Thoracic aorta (tissue), 2 donors: ENCODE results near the gene CA5A. TPM values are rescaled to one million over a fixed set of nuclear protein-coding genes. Genes with fewer than 3 reads are reported as not detected.

ENCODE experiments used
- ATAC-seq: fragments of 150-250 bp; one replicate; pipeline ENCODE4 v1.8.0; 2017; ENCODE audit warnings: low read depth; ENCODE audit not compliant: insufficient number of reproducible peaks, low FRiP score
- DNase-seq: peaks from one replicate; pipeline ENCODE4 v3.0.0-alpha.2; 2020; ENCODE audit warnings: low spot score
- H3K27ac ChIP-seq, 2 donors: fragments of 200-600 bp; sonication (generic); 1 replicate in 1 of 2; 2 replicates in 1 of 2; pipeline ENCODE4 v1.5.1; 2016; ENCODE audit warnings: mild to moderate bottlenecking in 2 of 2, moderate library complexity in 2 of 2
- H3K27me3 ChIP-seq: fragments of 200-600 bp; sonication (generic); replicated peaks from 2 replicates; pipeline ENCODE4 v1.6.0; 2016; ENCODE audit warnings: mild to moderate bottlenecking; ENCODE audit not compliant: insufficient read depth
- H3K36me3 ChIP-seq: fragments of 200-600 bp; sonication (generic); one replicate; pipeline ENCODE4 v1.5.1; 2016
- H3K4me1 ChIP-seq, 2 donors: fragments of 200-600 bp; sonication (generic); 1 replicate in 1 of 2; 2 replicates in 1 of 2; pipeline versions ENCODE4 v1.5.1 to v1.6.0; 2016; ENCODE audit warnings: low read depth in 2 of 2, mild to moderate bottlenecking in 1 of 2; ENCODE audit not compliant: control insufficient read depth in 1 of 2
- H3K4me3 ChIP-seq: fragments of 200-600 bp; sonication (generic); 2 replicates; pipeline ENCODE4 v1.5.1; 2016; ENCODE audit warnings: mild to moderate bottlenecking
- H3K9me3 ChIP-seq: fragments of 200-600 bp; sonication (generic); 2 replicates; pipeline ENCODE4 v1.5.1; 2016
- total RNA-seq, 2 donors: library from RNA; depleted of rRNA; stranded (reverse); fragments of >200 nt; gene quantifications; one replicate each; pipeline versions ENCODE4 v1.1.0 to v1.2.3, GENCODE V29; 2016
- TF ChIP-seq, protein P1 (sequence below): fragments of 200-600 bp; sonication (generic); IDR thresholded peaks from one replicate; pipeline ENCODE4 v1.5.1; 2019; ENCODE audit warnings: antibody characterized with exemption

Gene CA5A
- total RNA-seq, 2 donors from 2014 or later: not detected

DNA sequence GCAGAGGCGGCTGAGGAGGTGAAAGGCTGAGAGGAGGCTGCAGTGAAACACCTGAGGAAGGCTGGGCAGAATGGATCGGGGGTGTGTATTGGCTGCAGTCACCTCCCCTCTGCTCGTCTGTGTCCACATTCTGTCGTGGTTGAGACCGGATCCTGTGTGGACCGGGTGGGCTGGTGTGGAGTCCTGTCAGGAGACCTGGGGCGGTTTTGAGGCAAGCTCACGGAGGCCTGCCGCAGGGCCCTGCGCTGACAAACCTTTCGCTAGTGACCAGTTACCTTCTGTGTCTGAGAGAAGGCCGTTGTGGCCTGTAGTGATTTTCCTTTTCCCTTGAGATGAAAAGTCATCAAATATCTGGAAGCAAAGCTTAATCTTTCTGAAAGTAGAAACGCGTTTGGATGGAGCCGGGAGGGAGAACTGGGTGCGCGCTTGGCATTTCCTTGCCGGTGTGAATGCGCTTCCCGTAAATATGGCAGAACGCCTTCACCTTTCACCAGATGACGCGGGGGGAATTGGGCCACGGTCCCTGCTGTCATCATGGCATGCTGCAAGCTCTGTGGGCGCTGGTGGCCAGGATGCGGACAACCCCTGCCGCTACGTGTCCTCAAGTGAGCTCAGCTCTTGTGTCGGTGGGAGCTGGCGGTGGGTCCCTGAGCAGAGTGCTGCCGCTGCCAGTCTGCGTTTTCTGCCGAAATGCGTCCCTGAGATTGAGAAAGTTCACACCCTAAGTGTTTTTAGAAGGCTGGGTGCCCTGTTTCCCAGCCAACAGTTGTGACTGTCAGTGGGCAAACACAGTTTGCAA is 21.2 kb upstream of the CA5A start:
- Histone ChIP-seq H3K4me1 (peaks cover 11 to 32% of the 10 kb centered on the region in 2 donors), H3K36me3 (no peaks in the 10 kb centered on the region), H3K9me3 (no peaks in the 10 kb centered on the region), H3K27me3 (no peaks in the 10 kb centered on the region), H3K4me3 (no peak overlapping the region), H3K27ac (no peak overlapping the region)
- TF ChIP-seq, protein P1, sequence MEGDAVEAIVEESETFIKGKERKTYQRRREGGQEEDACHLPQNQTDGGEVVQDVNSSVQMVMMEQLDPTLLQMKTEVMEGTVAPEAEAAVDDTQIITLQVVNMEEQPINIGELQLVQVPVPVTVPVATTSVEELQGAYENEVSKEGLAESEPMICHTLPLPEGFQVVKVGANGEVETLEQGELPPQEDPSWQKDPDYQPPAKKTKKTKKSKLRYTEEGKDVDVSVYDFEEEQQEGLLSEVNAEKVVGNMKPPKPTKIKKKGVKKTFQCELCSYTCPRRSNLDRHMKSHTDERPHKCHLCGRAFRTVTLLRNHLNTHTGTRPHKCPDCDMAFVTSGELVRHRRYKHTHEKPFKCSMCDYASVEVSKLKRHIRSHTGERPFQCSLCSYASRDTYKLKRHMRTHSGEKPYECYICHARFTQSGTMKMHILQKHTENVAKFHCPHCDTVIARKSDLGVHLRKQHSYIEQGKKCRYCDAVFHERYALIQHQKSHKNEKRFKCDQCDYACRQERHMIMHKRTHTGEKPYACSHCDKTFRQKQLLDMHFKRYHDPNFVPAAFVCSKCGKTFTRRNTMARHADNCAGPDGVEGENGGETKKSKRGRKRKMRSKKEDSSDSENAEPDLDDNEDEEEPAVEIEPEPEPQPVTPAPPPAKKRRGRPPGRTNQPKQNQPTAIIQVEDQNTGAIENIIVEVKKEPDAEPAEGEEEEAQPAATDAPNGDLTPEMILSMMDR: no peak
- DNase-seq (no peak), ATAC-seq (no peak)

DNA sequence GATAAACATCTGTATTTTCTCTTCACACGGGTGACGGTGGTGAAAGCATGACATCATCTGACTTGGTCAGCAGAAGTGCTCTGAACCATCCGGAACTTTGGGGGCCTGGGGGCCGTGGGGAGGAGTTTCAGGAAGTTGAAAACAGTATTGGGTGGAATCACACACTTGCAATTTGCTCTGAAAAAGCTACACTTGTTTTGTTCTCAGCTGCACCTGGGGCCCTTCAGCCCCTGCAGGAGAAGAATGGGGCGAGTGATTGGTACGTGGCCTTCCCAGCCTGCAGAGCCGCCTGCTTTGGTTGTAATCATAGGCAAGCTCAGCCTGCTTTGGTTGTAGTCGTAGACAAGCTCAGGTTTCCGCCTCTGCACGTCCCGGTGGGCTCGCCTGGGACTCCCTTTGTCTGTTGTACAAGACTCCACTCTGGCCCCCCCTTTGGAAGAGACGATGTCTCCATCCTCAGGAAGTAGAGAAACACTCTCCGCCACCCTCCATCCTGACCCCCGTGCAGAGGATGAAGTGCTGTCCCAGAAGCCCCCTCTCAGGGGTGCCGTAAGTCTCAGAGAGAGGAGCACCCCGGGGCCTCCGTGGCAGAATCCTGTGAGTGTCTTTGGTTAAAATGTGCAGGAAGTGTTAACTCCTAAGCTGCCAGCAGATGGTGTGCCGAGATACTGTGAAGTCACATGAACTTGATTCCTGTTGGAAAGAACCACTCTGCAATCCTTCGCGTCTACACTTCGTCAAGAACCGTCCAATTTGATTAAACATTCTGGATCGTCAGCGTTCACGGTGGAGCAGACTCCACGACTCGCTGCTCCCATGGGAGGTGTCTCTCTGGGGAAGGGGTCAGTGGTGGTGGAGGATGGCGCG is 20.3 kb upstream of the CA5A start:
- H3K4me3 ChIP-seq: peak overlapping the region; percentile 38
- no peak overlapping the region for H3K27ac ChIP-seq
- H3K27me3 ChIP-seq: no peaks in the 10 kb centered on the region
- H3K9me3 ChIP-seq: no peaks in the 10 kb centered on the region
- peaks cover 16 to 38% of the 10 kb centered on the region in 2 donors for H3K4me1 ChIP-seq
- DNase-seq (no peak), ATAC-seq (no peak)
- H3K36me3 ChIP-seq: no peaks in the 10 kb centered on the region
- TF ChIP-seq, protein P1: no peak

DNA sequence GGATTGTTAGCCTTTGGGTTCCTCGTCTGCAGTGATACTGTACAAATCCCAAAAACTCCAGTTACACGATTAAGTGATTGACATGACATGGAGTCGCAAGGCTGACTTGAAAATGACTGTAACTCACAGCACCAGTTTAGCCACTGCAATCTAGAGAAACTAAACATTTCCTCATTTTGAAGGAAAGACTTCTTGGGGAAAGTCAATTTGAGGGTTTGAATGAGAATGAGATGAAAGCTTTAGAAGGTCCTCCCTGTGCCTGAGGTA is 19.7 kb upstream of the CA5A start:
- Histone ChIP-seq H3K4me1 (peaks cover 16 to 38% of the 10 kb centered on the region in 2 donors), H3K9me3 (no peaks in the 10 kb centered on the region), H3K27ac (peak overlapping the region in 1 of 2 donors; percentile 17), H3K36me3 (no peaks in the 10 kb centered on the region), H3K27me3 (no peaks in the 10 kb centered on the region), H3K4me3 (no peak overlapping the region)
- TF ChIP-seq, protein P1: no peak
- DNase-seq (no peak), ATAC-seq (no peak)

DNA sequence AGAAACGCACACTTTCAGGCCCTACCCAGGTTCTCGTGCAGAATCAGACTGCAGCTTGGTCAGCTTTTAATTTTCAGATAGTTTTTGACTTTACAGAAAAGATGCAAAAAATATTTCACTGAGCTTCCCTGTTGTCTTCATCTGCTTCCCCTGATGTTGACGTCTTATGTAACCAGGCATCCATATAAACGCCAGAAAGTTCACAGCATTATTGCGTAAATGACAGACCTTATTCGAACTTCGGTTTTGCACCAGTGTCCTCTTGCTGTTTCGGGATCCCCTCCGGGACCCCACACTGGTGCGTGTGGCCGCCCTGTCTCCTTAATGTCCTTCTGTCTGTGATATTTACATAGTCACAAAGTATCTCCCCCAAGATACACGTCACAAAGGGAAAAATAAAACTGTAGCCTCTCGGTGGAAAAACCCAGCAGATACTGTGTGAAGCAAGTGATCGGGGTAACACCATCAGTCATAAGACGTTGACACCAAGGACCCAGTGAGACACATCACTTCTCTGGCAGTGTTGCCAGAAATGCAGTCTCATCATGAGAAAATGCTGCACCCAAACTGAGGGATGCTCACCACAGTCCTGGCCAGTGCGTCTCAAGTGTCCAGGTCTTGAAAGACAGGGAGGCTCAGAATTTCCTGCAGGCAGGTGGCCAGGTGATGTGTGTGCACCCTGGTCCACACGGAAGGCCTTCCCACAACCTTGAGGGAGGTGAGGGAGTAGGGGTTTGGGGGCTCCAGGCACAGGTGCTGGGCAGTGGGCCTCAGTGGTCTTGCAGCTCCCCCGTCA is 19.2 kb upstream of the CA5A start:
- Histone ChIP-seq H3K27me3 (no peaks in the 10 kb centered on the region), H3K4me3 (no peak overlapping the region), H3K36me3 (no peaks in the 10 kb centered on the region), H3K9me3 (no peaks in the 10 kb centered on the region), H3K27ac (peak overlapping the region in 1 of 2 donors; percentile 48), H3K4me1 (peaks cover 16 to 38% of the 10 kb centered on the region in 2 donors)
- ATAC-seq (no peak), DNase-seq (no peak)
- TF ChIP-seq, protein P1: no peak

DNA sequence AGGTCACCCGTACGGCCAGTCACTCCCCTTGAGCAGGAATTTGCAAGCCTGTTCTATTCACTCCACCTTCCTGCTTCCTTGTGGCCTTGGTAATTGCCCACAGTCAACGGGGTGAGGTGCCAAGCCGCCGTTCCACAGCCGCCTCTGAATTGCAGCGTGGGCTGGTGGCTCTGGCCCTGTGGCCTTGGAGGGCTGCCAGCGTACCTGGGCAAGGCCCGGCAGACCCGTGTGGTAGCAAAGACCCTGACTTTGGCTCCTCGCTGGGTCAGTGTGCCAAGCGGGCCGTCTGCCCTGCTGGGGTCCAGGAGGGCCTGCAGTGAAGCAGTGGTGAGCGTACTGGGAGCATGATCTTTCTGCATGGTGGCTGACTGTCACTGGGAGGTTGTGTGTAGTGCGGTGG is 18.5 kb upstream of the CA5A start:
- Histone ChIP-seq H3K4me1 (peaks cover 16 to 38% of the 10 kb centered on the region in 2 donors), H3K27ac (peak overlapping the region in 1 of 2 donors; percentile 48), H3K27me3 (no peaks in the 10 kb centered on the region), H3K9me3 (no peaks in the 10 kb centered on the region), H3K36me3 (no peaks in the 10 kb centered on the region), H3K4me3 (no peak overlapping the region)
- DNase-seq: no peak
- no peak for ATAC-seq
- TF ChIP-seq, protein P1: no peak
